ENCODE measurements around the gene MMAB. TPM values are rescaled to one million over a fixed set of nuclear protein-coding genes. Genes with fewer than 3 reads are reported as not detected.

MMAB gene
- total and polyA plus RNA-seq, 4 donors, result 47.1 to 101 (median 77.1) TPM

GRCh38 chr12:109592195-109592904 is 19.0 kb upstream of the MMAB start:
- 81% methylated on average over 19 of the region's 19 CpGs for WGBS
- peaks cover 6 to 18% (median 11%) of the 10 kb centered on the region in 4 donors for H3K36me3 ChIP-seq (ENCODE audit: control insufficient read depth in 4 of 4, insufficient read depth in 3 of 4, low read depth in 1 of 4, low read length in 3 of 4)
- H3K9ac ChIP-seq (ENCODE audit: low read depth in 1 of 2, low read length in 2 of 2), result no peak overlapping the region
- no peak overlapping the region for H3K27ac ChIP-seq (ENCODE audit: low read depth in 1 of 2, low read length in 2 of 2)
- DNase-seq (ENCODE audit: low spot score), result no peak
- H3K4me1 ChIP-seq (ENCODE audit: control insufficient read depth in 4 of 4, insufficient read depth in 4 of 4, low read length in 3 of 4), result peaks cover 5 to 52% (median 35%) of the 10 kb centered on the region in 4 donors
- no peak overlapping the region for H3K4me3 ChIP-seq (ENCODE audit: low read depth in 1 of 3, low read length in 3 of 3)
- no peaks in the 10 kb centered on the region for H3K27me3 ChIP-seq (ENCODE audit: control insufficient read depth in 4 of 4, insufficient read depth in 4 of 4, low read length in 3 of 4)
- TF ChIP-seq GABPA (IDR thresholded peaks at IDR 0.05 in 1 of 2, conservative IDR thresholded peaks at IDR 0.05 in 1 of 2), result no peak
- no peak for TF ChIP-seq FOXA2 (IDR thresholded peaks at IDR 0.05)
- TF ChIP-seq, protein P1, sequence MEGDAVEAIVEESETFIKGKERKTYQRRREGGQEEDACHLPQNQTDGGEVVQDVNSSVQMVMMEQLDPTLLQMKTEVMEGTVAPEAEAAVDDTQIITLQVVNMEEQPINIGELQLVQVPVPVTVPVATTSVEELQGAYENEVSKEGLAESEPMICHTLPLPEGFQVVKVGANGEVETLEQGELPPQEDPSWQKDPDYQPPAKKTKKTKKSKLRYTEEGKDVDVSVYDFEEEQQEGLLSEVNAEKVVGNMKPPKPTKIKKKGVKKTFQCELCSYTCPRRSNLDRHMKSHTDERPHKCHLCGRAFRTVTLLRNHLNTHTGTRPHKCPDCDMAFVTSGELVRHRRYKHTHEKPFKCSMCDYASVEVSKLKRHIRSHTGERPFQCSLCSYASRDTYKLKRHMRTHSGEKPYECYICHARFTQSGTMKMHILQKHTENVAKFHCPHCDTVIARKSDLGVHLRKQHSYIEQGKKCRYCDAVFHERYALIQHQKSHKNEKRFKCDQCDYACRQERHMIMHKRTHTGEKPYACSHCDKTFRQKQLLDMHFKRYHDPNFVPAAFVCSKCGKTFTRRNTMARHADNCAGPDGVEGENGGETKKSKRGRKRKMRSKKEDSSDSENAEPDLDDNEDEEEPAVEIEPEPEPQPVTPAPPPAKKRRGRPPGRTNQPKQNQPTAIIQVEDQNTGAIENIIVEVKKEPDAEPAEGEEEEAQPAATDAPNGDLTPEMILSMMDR (IDR thresholded peaks at IDR 0.05; ENCODE audit: low read depth, low read length, missing input control), result peak; percentile 14
- TF ChIP-seq YY1 (IDR thresholded peaks at IDR 0.05), result no peak
- no peak for TF ChIP-seq RXRA (IDR thresholded peaks at IDR 0.05)
- peak; percentile 60 to 67 for TF ChIP-seq RAD21 (IDR thresholded peaks at IDR 0.05)
- TF ChIP-seq HNF4A (conservative IDR thresholded peaks at IDR 0.05), result peak in 1 of 2 donors; percentile 45
- no peak for TF ChIP-seq MAX (IDR thresholded peaks at IDR 0.05)
- TF ChIP-seq, protein P2, sequence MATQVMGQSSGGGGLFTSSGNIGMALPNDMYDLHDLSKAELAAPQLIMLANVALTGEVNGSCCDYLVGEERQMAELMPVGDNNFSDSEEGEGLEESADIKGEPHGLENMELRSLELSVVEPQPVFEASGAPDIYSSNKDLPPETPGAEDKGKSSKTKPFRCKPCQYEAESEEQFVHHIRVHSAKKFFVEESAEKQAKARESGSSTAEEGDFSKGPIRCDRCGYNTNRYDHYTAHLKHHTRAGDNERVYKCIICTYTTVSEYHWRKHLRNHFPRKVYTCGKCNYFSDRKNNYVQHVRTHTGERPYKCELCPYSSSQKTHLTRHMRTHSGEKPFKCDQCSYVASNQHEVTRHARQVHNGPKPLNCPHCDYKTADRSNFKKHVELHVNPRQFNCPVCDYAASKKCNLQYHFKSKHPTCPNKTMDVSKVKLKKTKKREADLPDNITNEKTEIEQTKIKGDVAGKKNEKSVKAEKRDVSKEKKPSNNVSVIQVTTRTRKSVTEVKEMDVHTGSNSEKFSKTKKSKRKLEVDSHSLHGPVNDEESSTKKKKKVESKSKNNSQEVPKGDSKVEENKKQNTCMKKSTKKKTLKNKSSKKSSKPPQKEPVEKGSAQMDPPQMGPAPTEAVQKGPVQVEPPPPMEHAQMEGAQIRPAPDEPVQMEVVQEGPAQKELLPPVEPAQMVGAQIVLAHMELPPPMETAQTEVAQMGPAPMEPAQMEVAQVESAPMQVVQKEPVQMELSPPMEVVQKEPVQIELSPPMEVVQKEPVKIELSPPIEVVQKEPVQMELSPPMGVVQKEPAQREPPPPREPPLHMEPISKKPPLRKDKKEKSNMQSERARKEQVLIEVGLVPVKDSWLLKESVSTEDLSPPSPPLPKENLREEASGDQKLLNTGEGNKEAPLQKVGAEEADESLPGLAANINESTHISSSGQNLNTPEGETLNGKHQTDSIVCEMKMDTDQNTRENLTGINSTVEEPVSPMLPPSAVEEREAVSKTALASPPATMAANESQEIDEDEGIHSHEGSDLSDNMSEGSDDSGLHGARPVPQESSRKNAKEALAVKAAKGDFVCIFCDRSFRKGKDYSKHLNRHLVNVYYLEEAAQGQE (IDR thresholded peaks at IDR 0.05), result no peak
- no peak for TF ChIP-seq SP1 (IDR thresholded peaks at IDR 0.05)
- TF ChIP-seq FOXA1 (IDR thresholded peaks at IDR 0.05), result no peak
- H3K9me3 ChIP-seq (ENCODE audit: control insufficient read depth in 4 of 4, low read length in 3 of 4), result no peaks in the 10 kb centered on the region

DNA sequence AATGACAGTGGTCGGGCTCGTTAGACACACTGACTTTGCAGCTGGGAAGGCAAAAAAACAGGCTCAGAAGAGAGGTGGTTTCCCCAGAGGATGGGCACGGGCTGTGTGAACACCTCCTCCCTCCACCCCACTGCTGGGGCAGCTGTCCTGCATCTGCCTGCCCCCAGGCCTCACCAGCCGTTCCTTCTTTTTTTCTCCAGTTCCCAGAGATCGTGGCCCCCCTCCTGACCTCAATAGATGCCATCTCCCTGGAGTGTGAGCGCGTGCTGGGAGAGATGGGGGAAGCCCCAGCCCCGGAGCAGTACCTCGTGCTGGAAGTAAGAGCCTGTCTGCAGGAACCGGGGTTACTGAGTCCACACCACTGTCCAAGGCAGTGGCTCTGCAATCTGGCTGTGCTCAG is 17.7 kb upstream of the MMAB start:
- Histone ChIP-seq H3K4me3 (ENCODE audit: low read depth in 1 of 3, low read length in 3 of 3) (no peak overlapping the region), H3K9ac (ENCODE audit: low read depth in 1 of 2, low read length in 2 of 2) (no peak overlapping the region), H3K36me3 (ENCODE audit: control insufficient read depth in 4 of 4, insufficient read depth in 3 of 4, low read depth in 1 of 4, low read length in 3 of 4) (peaks cover 8 to 22% (median 12%) of the 10 kb centered on the region in 4 donors), H3K9me3 (ENCODE audit: control insufficient read depth in 4 of 4, low read length in 3 of 4) (no peaks in the 10 kb centered on the region), H3K27me3 (ENCODE audit: control insufficient read depth in 4 of 4, insufficient read depth in 4 of 4, low read length in 3 of 4) (no peaks in the 10 kb centered on the region), H3K4me1 (ENCODE audit: control insufficient read depth in 4 of 4, insufficient read depth in 4 of 4, low read length in 3 of 4) (peaks cover 5 to 56% (median 38%) of the 10 kb centered on the region in 4 donors), H3K27ac (ENCODE audit: low read depth in 1 of 2, low read length in 2 of 2) (no peak overlapping the region)
- no peak for DNase-seq (ENCODE audit: low spot score)
- no peak for TF ChIP-seq NR2F2 (IDR thresholded peaks at IDR 0.05)
- TF ChIP-seq FOXA2 (IDR thresholded peaks at IDR 0.05), result no peak
- TF ChIP-seq, protein P1 (IDR thresholded peaks at IDR 0.05; ENCODE audit: low read depth, low read length, missing input control), result no peak
- TF ChIP-seq, protein P2 (IDR thresholded peaks at IDR 0.05), result no peak
- no peak for TF ChIP-seq ATF3 (IDR thresholded peaks at IDR 0.05)
- TF ChIP-seq YY1 (IDR thresholded peaks at IDR 0.05), result no peak
- no peak for TF ChIP-seq HNF4G (IDR thresholded peaks at IDR 0.05)
- 81% methylated on average over 10 of the region's 10 CpGs for WGBS
